ENCODE results near the gene ERGIC1. TPM values are rescaled to one million over a fixed set of nuclear protein-coding genes. Genes with fewer than 3 reads are reported as not detected.

ERGIC1 gene
- total and polyA plus RNA-seq, 2 of the 13 experiments (the other 11 are each of a cell fraction or from before 2014, with no cell fraction given): 78.5 to 184 TPM

GRCh38 chr5:172945151-172945550, 111.1 kb downstream of the ERGIC1 start:
- DNase-seq (ENCODE audit: low spot score): no peak
- Histone ChIP-seq H3K27me3 (ENCODE audit: control insufficient read depth in 1 of 2, insufficient read depth in 2 of 2, low read length in 2 of 2) (no peaks in the 10 kb centered on the region), H3K4me1 (ENCODE audit: insufficient read depth, low read length) (no peaks in the 10 kb centered on the region), H3K9ac (ENCODE audit: insufficient read depth, low read depth, low read length) (no peak overlapping the region), H2AFZ (ENCODE audit: low read length) (no peak overlapping the region), H3K4me3 (replicated peaks in 1 of 3; ENCODE audit: insufficient read depth in 1 of 3, low read depth in 2 of 3, low read length in 3 of 3) (no peak overlapping the region), H3K27ac (ENCODE audit: extremely low read length, insufficient read depth, low read length) (no peak overlapping the region), H3K36me3 (replicated peaks in 1 of 2; ENCODE audit: control insufficient read depth in 1 of 2, insufficient read depth in 2 of 2, low read length in 2 of 2) (peaks cover 17 to 59% of the 10 kb centered on the region in 2 experiments), H3K9me3 (ENCODE audit: low read length) (no peaks in the 10 kb centered on the region), H4K20me1 (ENCODE audit: insufficient read depth, low read length) (no peaks in the 10 kb centered on the region), H3K4me2 (ENCODE audit: low read depth, low read length) (no peak overlapping the region), H3K79me2 (ENCODE audit: insufficient read depth, low read length) (no peaks in the 10 kb centered on the region)
- in situ Hi-C loops (cut with HindIII; ENCODE audit: extremely low pct_ligation_motif_present, low pct_unique_long_range_greater_than_20kb): no loop called here
- POLR2A ChIA-PET: no interaction called here
- CTCF ChIA-PET (ENCODE audit: low intra/inter-chr PET ratio, low total read pairs): no interaction called here
- FAIRE-seq: no peak
- no peak for ATAC-seq
- intact Hi-C loops (cut with micrococcal nuclease; ENCODE audit: unreplicated experiment): no loop called here
- TF ChIP-seq CEBPG (CRISPR knock-in tag; IDR thresholded peaks at IDR 0.05) (no peak), ZNF670 (CRISPR knock-in tag; IDR thresholded peaks at IDR 0.05; ENCODE audit: borderline replicate concordance) (no peak), ZNF276 (CRISPR knock-in tag; IDR thresholded peaks at IDR 0.05; ENCODE audit: low read depth) (no peak), ZC3H4 (CRISPR knock-in tag; IDR thresholded peaks at IDR 0.05; ENCODE audit: borderline replicate concordance) (no peak)
- no TSS peak for BruUV-seq (replicated peaks)
- 88% methylated on average over 6 of the region's 6 CpGs for WGBS (ENCODE audit: low lambda C conversion rate)

GRCh38 chr5:172946146-172946545, 112.1 kb downstream of the ERGIC1 start:
- no peaks in the 10 kb centered on the region for H3K79me2 ChIP-seq (ENCODE audit: insufficient read depth, low read length)
- no peak for TF ChIP-seq DNMT1 (CRISPR knock-in tag; IDR thresholded peaks at IDR 0.05)
- no peak for TF ChIP-seq HOXD1 (CRISPR knock-in tag; IDR thresholded peaks at IDR 0.05)
- TF ChIP-seq YY1 (IDR thresholded peaks at IDR 0.05; ENCODE audit: insufficient read depth, insufficient replicate concordance, low read depth, low read length): no peak
- TF ChIP-seq TBL1XR1 (IDR thresholded peaks at IDR 0.05; ENCODE audit: borderline replicate concordance, low read length, partially characterized antibody): no peak
- TF ChIP-seq ETV5 (CRISPR knock-in tag; IDR thresholded peaks at IDR 0.05; ENCODE audit: borderline replicate concordance): no peak
- TF ChIP-seq CEBPG (CRISPR knock-in tag; IDR thresholded peaks at IDR 0.05): no peak
- no peak for TF ChIP-seq ZBTB7B (CRISPR knock-in tag; IDR thresholded peaks at IDR 0.05)
- no peak for TF ChIP-seq ZNF780A (CRISPR knock-in tag; IDR thresholded peaks at IDR 0.05)
- TF ChIP-seq TMF1 (CRISPR knock-in tag; IDR thresholded peaks at IDR 0.05; ENCODE audit: low read depth): no peak
- no peak for TF ChIP-seq ZNF383 (CRISPR knock-in tag; IDR thresholded peaks at IDR 0.05; ENCODE audit: borderline replicate concordance)
- no peak for TF ChIP-seq IKZF1 (IDR thresholded peaks at IDR 0.05)
- TF ChIP-seq SAP130 (CRISPR knock-in tag; IDR thresholded peaks at IDR 0.05; ENCODE audit: low read depth): no peak
- no peak for TF ChIP-seq ADNP (CRISPR knock-in tag; IDR thresholded peaks at IDR 0.05)
- no peak for TF ChIP-seq ZNF546 (CRISPR knock-in tag; conservative IDR thresholded peaks at IDR 0.05)
- no peak for TF ChIP-seq ZNF296 (CRISPR knock-in tag; conservative IDR thresholded peaks at IDR 0.05)
- no peak for TF ChIP-seq MIXL1 (CRISPR knock-in tag; IDR thresholded peaks at IDR 0.05)
- no peak for TF ChIP-seq ZKSCAN5 (CRISPR knock-in tag; IDR thresholded peaks at IDR 0.05)

More at GRCh38 chr5:172946146-172946545, 112.1 kb downstream of the ERGIC1 start:
- no peak for ATAC-seq
- intact Hi-C loops (cut with micrococcal nuclease; ENCODE audit: unreplicated experiment): no loop called here
- Histone ChIP-seq H3K27me3 (ENCODE audit: control insufficient read depth in 1 of 2, insufficient read depth in 2 of 2, low read length in 2 of 2) (no peaks in the 10 kb centered on the region), H3K9ac (ENCODE audit: insufficient read depth, low read depth, low read length) (no peak overlapping the region), H3K36me3 (replicated peaks in 1 of 2; ENCODE audit: control insufficient read depth in 1 of 2, insufficient read depth in 2 of 2, low read length in 2 of 2) (peaks cover 16 to 59% of the 10 kb centered on the region in 2 experiments), H3K4me1 (ENCODE audit: insufficient read depth, low read length) (no peaks in the 10 kb centered on the region), H3K27ac (ENCODE audit: extremely low read length, insufficient read depth, low read length) (no peak overlapping the region), H2AFZ (ENCODE audit: low read length) (no peak overlapping the region), H4K20me1 (ENCODE audit: insufficient read depth, low read length) (no peaks in the 10 kb centered on the region), H3K9me3 (ENCODE audit: low read length) (no peaks in the 10 kb centered on the region), H3K4me2 (ENCODE audit: low read depth, low read length) (no peak overlapping the region), H3K4me3 (replicated peaks in 1 of 3; ENCODE audit: insufficient read depth in 1 of 3, low read depth in 2 of 3, low read length in 3 of 3) (no peak overlapping the region)
- in situ Hi-C loops (cut with HindIII; ENCODE audit: extremely low pct_ligation_motif_present, low pct_unique_long_range_greater_than_20kb): no loop called here
- BruUV-seq (replicated peaks): no TSS peak
- no peak for DNase-seq (ENCODE audit: low spot score)
- 98% methylated on average over 7 of the region's 7 CpGs for WGBS (ENCODE audit: low lambda C conversion rate)
- no peak for FAIRE-seq
- ChIA-PET POLR2A (no interaction called here), CTCF (ENCODE audit: low intra/inter-chr PET ratio, low total read pairs) (no interaction called here)
